DMS 273 (cell line): Measurements from ENCODE around the gene PLXNA2.

Experiments used
- DNase-seq: peaks from one replicate; lab custom pipeline; 2025; ENCODE audit not compliant: unreplicated experiment; lab: John Stamatoyannopoulos, UW

PLXNA2 gene

DNA sequence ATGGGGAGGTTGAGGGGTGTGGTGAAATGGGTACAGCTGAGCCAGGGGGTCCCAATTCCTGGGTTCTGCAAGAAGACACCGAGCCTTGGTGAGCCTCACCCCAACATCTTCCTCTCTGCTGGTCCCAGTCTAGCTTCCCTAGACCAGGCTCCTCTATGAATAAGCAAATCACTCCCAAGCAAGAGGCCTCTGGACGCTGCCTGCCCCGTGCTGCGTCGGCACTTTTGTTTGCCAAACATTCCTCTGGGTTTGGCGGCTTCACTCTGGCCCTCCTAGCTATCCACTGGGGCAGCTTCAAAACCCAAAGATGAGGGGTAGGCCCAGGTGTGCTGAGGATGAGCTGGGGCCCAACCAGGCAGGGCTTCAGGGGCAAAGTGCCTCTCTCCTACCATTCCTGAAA lies 196.2 kb downstream of the PLXNA2 start:
- DNase-seq = no peak

DNA sequence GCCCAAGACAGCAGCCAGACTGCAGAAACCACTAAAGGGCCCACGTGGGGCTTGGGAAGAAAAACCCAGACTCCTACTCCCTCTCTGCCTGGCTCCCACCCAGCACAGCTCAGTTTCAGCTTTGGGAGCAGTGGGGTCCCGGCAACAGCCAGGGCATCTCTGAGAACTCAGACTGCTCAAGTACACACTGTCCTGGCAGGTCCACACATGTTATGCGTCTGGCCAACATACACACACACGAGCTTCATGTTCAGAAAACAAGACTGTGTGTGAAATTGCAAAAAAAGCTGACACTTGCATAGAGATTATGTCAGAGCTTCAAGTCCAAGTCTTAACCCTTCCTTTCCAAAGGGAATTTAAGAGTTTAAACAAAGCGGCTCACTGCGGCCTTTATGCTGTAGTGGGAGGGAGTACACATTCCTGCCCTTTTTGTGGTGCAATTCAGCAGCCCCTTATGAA lies 196.7 kb downstream of the PLXNA2 start:
- DNase-seq = peak; percentile 27

DNA sequence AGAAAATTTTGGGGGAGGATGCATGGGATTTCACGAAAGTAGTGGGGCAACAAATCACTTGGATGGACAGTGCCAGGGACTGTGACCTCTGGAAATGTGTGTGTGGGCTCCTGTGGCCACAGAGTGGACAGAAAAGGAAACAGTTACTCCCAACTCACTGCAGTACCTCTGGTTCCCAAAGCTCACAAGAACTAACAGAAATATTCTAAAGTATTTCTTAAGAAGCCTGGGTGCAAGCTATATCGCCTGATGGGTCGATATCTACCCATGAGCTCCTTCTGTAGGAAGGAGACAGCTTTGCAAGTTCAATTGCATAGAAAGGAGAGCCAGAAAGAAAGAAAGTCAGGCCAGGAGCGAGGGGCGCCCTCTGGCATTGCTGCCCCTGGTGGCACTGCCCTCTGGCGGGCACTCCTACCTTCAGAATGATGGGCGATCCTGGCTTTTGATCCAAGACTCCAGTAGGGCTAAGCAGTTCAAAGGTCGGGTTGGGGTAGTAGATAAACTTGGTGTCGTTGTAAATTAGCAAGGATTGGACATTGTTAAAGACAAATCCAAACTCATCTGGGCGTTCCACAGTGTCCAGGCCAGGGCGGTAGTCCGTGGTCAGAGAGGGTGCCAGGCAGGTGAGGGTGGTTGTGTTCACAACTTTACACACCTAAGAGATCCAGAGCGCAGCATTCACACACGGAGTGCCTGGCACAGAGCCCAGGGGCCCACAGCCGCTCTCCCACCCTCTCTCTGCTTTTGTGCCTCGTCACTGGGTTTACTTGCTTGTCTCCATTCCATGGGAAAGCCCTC lies 198.5 kb downstream of the PLXNA2 start:
- peak; percentile 18 for DNase-seq

DNA sequence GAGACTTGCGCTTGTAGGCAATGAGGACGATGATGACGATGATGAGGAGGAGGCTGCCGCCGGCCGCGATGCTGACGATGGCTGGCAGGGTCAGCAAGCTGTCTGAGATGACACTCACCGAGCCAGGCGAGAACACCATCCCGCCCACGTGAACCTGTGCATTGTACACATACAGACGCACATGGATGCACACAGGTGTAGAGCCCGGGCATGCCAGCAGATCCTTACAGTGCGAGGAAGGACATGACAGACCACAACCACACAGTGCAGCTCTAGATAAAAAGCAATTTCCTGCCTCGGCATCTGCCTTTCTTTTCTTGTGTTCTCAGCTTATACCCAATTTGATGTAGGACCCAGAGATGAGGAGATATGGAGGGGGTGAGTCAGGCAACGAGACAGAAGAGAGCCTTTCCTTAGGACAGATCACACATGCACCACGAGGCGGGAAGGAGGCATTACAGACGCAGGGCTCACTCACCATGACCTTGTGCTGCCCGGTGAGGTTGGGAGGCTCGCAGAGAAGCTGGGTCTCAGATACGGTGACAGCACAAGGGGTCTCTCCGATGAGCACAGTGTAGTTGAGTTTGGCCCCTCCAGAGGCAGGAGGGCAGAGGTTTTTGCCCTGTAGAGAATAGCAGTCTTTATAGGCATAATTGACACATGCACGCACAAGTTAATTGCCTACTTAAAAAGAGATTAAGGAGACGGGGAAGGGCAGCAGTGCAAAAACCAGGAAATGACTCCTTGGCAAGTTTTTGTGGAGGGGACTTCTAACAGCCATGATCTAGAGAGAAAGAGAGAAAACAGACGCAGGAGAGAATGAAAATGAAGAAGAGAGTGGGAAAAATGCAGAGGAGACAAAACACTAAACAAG lies 199.4 kb downstream of the PLXNA2 start:
- no peak for DNase-seq

DNA sequence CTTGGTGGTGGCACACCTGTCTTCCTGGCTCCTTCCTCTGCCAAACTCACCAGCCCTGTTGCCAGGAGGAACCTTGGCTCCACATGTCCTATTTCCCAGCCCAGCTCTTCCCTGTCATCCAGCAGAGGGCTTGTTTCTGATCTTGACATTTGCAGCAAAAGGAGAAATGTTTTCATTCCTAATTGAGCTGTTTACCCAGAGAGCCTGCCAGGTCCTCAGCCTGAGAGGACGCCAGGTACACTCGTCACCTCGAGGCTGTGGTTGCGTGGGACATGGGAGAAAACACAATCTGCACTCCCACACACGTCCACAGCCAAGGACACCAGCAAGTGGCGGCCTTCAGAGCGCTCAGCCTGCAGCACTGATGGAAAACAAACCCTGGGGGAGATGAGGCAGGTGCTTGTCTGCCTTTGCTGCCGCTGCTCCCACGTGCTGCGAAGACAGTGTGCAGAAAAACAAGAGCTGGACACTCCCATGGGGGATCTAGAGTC lies 200.4 kb downstream of the PLXNA2 start:
- no peak for DNase-seq

DNA sequence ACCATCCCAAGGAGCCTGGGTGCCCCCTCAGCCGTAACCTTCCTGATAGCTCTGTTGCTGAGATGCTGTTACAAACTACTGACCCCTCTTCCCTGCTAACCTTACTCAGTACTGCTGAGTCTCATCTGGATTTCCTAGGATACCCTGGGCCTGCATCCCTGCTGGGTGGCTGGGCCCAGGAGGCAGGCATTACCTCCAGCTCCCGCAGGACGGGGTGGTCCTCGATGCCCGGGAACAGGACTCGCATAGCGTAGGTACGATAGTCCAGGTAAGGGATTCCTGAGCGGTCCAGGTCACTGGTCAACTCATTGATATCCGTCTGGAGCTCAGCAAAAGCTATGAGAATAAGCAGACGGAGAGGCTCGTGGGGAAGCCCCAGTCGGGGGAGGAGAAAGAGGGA lies 201.3 kb downstream of the PLXNA2 start:
- no peak for DNase-seq

DNA sequence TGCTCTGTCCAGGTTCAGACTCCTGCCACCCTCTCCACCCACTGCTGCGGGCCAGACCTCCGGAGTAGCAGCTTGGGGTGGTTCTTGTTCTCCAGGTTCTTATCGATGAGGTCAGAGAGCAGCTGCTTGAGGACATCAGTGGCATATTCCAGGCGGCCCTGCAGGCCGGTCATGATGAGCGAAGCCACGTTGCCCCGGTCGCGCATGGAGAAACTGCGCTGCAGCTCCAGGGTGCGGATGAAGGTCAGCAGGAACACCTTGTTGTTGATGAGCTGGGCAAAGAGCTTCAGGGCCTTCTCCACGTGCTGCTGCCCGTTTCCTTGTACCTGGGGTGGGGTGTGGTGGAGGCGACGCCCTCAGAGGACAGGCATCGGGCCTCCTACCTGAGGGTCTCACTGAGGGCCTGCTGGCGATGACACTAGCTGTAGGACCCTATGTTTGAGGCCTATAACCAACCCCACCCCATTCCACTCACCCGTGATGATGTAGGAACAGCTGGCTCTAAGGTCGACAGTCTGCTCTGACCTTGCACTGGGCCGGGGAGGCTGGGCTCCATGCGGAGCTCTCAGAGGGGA lies 202.1 kb downstream of the PLXNA2 start:
- no peak for DNase-seq

DNA sequence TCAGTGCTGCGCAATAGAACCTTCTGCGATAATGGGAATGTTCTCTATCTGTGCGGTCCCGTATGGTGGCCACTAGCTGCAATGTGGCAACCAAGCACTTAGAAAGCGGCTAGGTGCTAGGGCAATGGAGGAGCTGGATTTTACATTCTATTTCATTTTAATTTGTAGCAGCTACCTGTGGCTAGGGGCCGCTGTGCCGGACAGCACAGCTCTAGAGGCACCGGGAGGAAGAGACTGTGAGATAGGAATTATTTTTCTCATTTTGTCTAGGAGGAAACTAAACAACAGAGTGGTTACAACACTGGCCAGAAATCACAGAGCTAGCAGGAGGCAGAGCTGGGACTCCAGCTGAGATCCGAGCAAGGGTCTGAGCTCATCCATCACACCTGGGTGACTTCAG lies 202.7 kb downstream of the PLXNA2 start:
- no peak for DNase-seq

DNA sequence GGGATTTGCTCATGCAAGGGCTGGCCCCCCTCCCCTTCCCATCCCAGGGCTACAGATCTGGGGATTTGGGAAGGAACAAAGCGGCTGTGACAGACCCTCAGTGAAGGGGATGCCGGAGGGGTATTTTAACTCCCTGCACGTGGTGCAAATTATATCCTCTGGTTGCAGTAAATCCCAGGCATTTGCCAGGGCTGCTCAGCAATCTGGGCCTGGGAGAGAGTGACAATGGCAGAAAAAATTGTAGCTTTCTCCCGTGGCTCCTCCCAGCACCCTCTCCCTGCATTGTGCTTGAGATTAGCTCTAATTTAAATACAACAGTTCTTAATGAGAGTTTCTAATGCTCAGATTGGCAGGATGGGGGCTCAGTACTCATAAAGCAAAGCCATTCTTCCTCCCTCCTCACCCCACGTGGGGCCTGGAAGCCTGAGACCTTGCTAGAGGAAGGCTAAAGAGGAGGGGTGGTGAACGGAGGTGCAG lies 203.3 kb downstream of the PLXNA2 start:
- DNase-seq = no peak

DNA sequence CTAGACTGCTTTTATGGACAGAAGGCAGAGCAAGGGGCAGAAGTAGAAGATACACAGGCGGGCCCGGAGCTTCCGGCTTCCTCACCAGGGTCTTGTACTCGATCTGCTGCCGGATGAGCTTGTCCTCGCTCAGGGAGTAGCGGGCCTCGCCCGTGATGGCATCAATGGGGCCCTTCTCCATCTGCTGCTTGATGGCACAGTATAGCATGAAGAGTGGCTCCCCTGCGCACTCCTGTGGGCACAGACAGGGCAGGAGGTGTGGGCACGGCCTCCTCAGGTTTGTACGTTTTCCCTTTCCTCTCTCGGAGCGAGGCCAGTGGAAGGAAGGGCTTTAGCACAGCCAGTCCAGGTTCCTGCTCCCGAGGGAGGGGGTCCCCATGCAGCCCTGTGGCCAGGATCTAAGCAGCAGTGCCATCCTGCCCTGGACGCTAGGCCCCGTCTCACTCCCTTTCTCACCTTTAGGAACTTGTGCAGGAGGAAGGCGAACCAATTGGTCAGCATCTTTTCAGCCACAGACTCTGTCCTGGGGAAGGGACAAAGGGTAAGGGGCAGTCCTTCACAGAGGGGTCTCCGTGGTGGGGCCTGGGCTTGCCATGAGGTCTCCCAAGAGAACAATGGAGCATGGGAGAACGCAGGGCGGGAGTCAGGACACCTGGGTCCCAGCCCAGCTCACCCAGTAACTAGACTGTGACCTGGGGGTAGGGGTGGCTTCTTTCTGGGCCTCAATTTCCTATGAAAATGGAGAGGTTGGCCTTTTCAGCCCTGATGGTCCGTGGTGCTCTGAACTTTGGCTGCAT lies 204.4 kb downstream of the PLXNA2 start:
- no peak for DNase-seq

DNA sequence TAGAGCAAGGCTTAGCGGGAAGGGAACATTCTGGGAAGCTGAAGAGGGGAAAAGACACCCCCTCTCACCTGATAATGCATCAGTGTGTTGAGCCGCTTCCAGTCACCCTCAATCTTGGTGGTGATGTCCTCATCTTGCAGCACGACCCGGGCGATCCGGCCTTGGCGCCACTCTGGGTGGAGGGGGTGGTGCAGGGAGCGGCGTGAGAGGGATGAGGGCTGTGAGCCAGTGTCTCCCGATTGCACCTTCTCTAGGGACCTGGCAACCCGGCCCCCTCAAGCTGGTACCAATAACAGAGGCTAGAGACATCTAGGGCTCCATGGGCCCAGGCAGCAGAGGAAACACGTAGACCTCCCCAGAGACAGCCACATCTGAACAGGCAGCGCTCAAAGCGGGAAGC lies 205.9 kb downstream of the PLXNA2 start:
- no peak for DNase-seq

DNA sequence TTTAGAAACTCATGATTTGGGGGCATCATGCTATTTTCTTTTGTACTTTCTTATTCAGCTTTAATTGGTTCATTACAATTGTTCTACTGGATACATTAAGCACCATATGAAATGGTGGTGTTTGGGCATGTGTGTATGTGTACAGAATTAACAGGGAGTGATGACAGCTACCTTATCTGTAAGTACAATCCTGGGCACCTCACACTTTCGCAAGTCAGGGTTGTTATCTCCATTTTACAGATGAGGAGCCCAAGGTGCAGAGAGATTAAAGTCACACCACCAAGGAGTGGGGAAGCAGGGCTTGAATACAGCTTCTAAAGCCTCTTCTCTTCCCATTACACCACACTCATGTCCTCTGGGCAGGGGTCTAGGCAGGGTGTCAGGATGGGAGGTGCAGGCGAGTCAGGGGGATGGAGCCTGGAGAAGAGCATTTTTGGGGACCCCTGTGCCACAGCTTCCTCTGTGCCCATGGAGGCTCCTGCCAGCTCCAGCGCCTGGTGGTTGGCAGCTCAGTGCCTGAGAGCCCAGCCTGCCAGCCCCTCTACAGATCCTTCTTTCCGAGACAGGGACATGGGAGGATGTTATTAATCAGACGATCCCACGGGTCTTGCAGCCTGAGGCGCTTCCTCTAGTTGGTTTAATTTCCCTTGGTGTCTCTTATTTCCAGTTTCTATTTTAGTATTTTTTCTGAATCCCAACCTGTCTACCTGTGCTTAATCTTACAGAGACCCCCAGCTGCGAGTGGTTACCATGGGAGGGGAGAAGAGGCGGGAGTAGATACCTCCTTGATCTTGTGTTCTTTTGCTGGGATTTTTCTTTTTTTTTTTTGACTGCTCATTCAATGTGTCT lies 207.0 kb downstream of the PLXNA2 start:
- DNase-seq = no peak

DNA sequence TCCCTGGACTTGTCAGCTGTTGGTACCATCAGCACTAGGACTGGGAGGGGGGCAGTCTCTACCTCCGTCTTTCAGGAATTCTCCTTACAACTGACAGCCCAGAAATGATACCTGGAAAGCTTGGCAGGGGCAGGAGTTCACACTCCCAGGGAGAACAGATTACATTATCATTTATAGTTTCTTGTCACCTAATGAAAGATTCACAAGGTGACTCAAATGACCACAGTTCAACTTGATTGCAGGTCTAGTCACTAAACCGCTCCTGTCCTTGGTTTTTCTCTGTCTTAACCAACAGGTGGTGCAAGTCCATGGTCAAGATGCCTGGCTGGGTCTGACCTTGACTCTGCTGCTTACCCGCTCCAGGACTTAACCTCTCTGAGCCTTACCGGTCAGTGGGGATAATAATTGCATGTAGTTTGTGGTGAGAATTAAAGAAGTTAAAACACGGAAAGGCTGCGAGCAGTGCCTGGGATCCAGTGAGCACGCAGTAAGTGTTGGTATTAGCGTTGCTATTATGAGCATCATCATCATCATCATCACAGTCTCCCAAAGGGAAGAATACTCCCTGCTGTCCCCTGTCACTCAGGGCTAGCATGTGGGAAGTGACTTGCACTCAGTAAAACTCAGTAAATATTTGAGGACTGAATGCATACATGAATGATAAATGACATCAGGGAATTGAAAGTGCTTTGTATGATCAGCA lies 207.9 kb downstream of the PLXNA2 start:
- DNase-seq = peak; percentile 17

DNA sequence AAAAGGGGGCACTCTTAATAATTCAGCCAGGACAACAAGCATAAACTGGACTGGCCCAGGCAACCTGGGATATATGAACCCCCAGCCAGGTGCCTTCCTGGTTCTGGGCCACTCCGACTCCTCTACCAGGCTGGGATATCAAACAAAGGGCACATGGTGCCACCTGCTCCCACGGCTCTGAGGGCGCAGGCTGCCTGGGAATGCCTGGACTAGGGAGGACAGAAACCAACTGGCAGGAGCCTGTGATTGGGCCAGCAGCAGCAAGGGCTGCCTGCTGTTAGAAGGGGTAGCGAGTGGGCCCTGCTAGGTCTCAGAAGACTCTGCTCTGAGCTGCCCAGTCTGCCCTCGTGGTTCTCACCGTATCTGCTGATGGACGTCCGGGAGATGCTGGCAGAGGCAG lies 210.0 kb downstream of the PLXNA2 start:
- DNase-seq = no peak

DNA sequence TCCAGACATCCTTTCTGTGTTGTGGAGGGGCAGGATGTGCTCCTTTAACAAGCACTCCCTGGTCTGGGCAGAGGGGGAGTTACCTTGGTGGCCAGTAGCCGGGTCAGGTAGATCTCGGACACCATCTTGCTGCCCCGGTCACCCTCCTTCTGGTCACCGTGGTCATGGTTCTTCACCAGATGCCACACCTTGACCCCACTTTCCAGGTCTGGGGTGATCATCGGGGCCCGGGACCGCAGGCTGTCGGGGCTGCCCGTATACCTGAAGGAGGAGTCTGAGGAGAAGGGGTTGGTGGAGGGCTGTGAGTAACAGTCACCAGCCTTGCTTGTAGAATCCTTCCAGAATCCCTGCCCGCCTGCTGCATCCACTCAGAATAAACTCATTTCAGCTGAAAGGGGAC lies 210.9 kb downstream of the PLXNA2 start:
- DNase-seq = no peak

DNA sequence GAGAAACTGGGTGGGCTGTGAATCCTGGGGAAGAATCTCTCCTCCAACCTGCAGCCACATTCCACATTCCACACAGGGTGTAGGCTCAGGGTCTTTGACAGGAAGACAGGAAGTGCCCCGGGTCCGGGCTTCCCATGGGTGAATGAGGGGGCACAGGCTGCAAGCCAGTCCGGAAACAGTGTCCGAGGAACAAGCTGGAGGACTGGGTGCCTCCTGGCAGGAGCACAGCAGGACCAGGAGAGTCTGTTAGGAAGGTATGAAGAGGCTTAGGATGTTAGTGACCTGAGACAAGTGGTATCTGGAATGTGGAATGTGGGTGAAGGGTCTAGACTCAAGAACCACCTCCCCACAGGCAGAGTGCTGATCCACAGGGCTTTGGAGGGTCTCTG lies 212.3 kb downstream of the PLXNA2 start:
- DNase-seq = no peak

DNA sequence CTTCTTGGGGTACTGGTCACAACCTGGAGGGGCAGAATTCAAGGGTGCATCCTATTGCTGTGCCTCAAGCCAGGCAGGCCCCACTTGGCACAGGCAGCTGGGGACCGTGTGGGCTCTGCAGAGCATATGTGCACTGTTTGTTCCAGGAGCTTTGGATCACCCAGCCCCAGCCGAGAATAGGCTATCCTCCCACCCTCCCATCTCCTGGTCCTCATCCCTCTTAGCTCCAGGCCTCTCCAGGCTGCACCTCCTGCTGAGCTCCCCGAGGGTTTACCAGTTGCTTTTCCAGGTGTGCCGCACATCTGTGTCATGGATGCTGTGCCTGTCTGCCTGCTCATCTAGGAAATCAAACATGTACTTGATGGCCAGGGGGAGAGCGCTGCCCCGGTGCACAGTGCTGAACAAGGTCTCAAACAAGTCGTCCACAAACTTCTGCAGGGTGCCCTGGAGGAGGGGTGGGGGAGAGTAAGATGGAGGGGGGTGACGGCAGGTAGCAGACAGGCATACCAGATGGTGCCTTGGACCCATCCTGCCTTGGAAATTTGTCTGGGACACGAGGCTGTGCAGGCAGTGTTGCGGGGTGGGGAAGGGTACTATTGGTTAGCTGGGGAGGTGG lies 212.8 kb downstream of the PLXNA2 start:
- peak; percentile 65 for DNase-seq

DNA sequence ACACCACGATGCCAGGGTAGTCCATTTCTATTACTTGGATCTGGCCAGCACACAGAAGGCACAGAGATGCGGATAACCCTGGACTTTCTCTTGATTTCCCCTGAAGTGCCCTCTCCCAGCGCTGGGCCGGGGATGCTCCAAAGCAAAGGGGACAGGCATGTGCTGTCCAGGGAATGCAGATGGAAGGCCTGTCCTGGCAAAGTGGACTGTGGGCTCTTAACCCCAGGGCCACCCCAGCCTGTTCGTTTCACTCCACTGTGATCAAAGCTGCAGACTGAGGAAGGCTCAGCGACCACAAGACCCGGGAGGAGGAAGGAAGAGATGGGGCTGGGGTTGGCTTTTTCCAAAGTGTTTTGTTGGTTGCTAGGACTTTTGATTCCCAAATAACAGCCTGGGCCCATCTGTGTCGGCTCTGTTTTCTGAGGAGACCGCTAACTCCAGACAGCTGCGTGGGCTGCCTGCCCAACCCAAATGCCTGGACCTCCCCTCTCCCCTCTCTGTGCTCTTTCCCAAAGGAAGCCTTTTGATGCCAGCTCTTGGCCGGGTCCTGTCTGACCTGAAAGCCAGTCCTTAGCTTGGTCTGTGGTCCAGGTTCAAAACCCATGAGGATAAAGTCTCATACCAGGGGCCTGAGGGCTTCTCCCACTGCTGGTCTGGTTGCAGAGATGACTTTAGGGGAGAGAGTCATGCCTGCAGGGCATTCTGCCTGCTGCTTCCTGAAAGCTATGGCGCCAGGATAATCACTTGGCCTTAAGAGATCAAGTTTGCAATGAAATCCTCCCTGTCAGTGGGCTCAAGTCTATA lies 213.7 kb downstream of the PLXNA2 start:
- peak; percentile 88 for DNase-seq
